ENCODE results near the gene SKI.

SKI gene

DNA sequence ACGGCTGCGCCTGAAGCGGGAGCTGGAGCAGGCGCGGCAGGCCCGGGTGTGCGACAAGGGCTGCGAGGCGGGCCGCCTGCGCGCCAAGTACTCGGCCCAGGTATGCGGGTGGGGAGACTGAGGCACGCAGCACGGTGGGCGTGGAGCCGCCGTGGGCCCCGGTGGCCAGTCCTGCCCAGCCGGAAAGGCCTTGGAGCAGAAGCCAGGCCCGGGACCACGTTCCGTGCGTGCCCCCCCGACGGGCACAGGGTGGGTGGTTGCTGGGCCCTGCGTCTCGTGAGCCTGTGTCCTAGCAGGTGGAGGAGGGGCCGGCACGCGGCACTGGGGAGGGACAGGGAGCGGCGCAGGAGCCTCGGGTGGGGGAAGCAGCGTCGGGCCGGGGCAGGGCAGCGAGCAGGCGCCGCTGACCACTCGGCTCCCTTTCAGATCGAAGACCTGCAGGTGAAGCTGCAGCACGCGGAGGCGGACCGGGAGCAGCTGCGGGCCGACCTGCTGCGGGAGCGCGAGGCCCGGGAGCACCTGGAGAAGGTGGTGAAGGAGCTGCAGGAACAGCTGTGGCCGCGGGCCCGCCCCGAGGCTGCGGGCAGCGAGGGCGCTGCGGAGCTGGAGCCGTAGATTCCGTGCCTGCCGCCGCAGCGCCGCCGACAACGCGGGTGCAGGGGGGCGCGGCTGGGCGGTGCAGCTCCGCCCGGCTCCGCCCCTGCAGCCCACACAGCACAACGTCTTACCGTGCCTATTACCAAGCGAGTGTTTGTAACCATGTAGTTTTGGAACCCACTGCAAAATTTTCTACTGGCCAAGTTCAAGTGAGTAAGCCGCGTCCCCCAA lies 78.2 kb downstream of the SKI start:
- no peak for DNase-seq (ENCODE audit: low read depth)

DNA sequence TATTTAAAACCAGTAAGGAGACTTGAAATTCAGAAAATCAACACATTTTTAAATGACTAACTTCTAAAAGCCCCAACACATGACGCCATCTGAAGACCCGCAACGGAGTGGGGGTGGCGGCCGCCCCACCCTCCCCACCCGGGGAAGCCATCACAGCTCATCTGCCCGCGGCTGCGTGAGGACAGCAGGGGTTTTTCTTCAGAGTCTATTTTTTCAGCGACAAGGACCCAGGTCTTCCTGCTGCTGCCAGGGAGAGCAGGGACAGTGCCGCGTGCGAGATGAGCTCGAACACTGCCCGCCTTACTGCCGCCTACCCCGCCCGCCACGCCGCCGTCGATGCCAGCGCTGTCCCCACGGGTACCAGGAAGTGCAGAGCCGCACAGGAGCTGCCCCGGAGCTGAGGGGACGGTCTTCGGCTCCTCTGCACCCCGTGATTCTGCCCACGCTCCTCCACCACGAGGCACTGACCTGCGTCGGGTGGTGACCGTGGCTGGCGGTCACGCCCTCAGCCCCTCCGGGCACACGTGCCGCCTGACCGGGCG lies 79.0 kb downstream of the SKI start:
- DNase-seq (ENCODE audit: low read depth): no peak

DNA sequence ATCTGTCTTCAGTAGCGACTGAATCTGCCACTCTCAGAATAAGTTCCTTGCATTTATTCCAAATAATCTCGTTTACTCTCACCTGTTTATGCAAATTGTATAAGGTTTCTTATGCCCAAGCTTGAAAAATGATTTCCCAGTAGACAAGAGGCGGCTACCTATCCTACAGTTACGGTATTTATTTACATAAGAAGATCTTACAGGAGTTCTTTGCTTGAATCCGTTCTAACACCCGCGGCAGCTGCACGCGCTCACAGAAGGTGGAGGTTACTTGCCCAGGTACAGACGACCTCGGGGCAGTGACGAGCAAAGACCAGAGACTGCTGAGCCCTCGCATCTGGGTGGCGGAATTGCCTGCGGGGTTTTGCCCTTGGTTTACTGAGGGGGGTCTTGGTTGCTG lies 79.9 kb downstream of the SKI start:
- DNase-seq (ENCODE audit: low read depth): no peak

DNA sequence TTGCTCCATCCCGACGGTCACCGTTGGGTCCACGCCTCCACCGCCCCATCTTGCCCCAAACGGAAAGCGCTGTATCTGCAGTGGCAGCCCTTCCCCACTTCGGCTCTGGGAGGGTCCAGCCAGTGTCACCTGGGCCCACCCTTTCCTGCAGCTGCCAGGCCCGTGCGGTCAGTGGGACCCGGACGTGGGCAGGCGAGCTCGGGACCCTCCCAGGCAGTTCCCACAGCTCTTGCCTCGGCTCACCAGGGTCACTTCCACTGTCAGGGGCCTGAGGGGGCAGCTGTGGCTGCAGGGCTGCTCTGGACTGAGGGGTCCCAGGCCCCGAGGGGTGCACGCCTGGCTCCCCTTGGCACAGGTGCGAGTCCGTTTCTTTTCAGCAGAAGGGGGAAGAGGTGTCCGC lies 80.7 kb downstream of the SKI start:
- DNase-seq (ENCODE audit: low read depth): no peak

DNA sequence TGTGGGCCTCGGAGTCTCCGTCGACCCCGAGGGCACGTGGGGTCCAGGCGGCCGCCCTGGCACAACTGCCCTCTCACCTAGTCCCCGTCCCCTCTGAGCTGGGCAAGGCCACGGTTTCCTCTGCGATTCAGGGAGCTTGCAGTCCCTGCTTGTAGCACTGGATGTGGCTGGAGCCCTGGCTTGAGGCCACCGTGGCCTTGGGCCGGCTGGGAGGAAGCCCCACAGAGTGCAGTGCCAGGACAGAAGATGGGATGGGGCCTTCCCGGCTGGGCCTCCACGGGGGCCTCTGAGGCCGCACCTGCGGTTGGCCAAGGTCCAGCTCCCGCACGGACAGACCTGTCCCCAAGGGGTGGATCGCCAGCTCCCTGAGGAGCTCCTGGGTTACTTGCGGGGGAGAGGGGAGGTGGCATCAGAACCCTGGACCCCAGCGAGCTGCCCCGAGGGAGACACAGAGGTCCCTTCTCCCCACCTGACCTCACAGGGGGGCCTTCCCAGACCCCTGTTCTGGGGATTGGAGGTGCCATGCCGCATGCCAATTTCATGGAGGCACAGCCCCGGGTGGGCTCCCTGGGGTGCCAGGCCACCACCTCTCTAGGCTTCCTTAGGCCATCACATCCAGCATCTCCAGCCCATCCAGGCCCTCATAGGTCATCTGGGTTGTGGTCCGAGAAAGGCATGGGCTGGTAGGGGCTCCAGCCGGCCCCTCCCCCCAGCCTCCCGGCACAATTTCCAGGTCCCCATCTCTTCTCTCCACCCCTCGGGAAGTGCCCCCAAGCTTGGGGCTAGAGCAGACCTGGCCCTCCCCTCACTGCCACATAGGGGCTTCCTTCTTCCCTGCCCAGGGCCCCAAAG lies 82.4 kb downstream of the SKI start:
- no peak for DNase-seq (ENCODE audit: low read depth)

DNA sequence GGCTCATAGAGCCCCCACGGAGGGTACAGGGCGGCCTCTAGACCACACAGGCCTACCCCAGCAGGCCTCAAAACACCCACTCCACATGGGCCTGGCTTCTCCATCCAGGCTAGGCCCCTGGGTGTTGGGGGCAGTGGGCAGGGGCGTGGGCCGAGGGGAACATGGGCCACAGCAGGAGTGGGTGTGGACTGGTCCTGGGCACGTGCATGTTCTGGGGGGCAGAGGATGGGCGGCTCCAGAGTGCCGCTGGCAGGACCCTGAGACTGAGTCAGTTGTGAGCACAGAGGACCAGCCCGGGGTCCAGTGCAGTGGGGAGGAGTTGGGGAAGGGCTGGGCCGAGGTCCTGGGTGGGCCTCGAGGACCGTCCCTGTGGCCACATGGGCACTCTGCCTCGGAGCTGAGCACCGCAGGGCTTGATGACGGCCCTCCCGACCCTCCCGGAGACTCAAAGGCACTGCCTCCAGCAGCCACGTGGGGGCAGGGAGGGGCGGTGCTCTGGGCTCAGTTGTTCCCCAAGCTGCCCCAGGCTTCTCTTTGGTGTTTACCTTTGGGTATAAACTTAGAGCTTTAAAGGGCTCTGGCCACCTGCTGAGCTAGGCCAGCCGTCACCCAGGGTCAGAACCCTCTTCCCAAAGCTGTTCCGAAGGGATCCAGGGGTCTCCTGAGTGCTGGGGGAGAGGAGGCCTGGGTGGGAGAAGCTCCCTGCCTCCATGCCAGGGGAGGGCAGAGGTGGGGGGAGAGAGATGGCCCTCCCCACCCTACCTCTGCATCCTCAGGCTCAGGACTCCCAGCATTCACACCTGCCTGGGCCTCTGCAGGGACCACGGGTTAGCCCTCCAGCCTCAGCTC lies 83.3 kb downstream of the SKI start:
- peak; percentile 35 for DNase-seq (ENCODE audit: low read depth)

DNA sequence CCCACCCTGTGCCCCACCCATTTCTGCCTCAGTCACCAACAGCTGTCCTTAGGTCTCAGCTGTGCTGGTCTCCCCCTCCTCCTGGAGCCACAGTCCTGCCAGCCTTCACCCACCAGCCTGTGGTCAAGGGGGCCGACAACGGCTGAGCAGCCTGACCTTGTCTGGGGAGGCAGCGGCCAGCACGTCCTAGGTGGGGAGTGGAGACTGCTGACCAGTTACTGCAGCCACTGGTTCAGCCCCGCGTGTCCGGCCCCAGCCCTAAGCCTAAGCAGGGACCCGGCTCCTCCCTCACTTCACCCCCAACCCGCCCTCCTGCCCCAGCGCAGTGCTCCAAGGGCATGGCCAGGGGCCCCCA lies 84.0 kb downstream of the SKI start:
- no peak for DNase-seq (ENCODE audit: low read depth)

DNA sequence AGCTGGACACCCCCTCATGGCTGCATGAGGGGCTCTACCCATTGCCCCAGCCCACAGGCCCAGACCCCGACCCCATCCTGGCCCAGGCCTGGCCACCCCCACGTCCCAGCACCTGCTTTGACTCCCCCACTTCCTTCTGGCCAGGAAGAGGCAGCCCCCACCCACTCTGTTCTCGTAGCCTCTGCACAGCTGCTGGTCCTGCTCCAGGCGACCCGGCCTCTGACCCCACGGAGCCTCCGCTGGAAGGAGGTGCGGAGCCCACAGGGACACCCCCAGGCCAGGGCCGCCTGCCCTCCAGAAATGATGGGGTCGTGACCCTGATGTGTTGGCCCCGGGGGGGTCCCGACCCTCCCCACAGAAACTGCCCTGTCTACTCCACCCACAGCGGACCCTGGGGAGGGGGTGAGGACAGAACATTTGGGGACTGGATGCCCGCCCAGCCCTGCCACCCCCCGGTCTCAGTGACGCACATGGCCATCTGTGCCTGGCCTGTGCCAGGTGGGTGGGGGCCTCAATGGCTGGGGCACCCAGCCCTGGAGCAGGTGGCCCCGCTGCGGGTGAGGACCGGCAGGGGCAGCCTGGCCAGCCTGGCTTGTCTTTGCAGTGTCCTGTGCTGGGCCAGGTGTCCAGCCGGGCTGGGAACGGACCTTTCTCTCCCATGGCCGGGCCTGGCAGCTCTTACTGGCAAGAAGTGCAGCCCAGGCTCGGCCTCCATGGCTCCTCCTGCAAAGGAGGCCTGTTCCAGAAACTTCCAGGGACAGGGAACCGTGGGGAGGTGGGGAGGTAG lies 84.6 kb downstream of the SKI start:
- no peak for DNase-seq (ENCODE audit: low read depth)

DNA sequence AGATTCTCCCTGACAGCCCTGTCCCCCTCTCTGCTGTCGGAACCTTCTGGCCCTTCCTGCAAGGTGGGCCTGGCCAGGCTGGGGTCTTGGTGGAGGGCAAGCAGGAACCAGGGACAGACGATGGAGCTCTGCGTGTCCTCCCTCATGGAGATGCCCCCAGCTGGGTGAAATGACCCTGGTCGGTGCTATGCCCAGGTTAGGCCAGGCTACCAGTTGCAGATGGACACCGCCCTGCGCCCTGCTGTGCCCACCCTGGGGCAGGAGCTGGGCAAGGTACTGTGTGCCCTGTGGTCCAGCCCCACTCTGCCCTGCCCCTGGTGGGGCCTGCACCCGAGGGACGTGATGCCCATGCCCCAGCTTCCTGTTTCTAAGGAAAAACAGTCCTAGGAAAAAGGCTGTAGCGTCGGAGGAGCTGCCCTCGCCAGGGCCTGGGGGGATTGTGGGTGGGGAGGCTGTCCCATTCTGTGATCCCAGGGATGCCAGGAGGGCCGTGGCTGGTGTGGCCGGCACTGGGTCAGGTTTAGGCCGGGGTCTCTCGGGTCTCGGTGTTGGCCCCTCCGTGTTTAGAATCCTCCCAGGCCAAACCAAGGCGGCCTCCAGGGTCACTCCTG lies 85.6 kb downstream of the SKI start:
- DNase-seq (ENCODE audit: low read depth): no peak

DNA sequence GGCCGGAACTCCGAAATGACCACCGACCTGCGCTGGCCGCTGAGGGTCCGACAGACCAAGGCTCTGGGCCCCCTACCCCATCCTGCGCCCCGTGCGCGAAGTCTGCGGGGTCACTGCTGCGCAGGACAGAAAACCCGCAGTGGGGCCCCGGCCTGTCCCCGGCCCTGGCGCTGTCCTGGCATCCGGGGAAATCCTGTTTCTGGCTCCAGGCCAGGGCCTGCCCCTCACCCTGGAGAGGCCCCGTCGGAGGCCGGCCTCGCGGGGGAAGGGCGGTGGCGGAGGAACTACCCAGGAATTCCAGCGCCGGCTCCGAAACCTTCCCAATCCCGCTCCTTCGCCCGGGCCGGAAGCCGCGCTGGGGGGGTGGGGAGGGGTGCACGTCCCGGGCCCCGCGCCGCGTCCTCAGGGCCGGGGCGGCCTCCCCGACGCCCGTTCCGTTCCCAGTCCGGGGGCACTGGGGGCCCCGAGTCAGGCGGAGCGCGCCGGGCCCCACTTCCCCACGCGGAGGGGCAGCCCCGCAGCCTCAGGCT lies 86.2 kb downstream of the SKI start:
- no peak for DNase-seq (ENCODE audit: low read depth)

DNA sequence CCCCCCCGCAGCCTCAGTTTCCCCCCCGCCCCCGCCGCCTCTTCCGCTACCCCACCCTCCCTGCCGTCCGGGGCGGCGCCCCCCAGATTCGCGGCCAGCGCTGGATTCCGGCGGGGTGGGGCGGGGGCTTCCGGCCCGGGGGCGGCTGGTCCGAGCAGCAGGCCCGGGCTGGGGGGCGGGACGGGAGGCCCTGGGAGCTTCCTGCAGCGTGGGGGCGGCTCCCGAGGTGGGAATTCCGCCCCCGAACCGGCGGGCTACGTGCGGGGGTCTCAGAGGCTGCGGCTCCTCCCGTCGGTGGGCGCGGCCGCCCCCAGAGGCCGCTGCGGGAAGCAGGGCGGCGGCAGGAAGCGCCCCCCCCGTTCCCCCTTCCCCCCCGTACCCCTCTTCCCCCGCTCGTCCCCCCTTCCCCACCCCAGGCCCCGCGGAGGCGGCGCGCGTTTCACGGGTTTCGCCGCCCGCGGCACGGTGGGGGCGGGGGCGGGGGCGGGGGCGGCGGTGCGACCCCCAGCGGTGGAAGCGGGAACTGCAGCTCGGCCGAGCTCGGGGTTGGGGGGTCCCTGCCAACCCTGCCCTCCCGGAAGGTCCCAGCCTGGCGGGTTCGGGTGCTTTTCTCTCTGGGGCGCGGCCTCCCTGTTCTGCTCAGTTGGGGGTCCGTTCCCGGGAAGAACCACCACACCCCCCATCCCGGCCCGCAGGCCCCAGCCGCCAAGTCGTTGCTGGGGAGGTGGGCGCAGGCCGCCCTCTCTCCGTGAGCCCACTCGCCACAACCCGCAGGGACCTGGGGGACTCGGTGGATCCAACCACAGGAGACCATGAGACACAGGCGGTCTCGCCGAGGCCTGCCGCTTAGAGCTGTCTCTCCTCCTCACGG lies 86.9 kb downstream of the SKI start:
- DNase-seq (ENCODE audit: low read depth): peak; percentile 31

DNA sequence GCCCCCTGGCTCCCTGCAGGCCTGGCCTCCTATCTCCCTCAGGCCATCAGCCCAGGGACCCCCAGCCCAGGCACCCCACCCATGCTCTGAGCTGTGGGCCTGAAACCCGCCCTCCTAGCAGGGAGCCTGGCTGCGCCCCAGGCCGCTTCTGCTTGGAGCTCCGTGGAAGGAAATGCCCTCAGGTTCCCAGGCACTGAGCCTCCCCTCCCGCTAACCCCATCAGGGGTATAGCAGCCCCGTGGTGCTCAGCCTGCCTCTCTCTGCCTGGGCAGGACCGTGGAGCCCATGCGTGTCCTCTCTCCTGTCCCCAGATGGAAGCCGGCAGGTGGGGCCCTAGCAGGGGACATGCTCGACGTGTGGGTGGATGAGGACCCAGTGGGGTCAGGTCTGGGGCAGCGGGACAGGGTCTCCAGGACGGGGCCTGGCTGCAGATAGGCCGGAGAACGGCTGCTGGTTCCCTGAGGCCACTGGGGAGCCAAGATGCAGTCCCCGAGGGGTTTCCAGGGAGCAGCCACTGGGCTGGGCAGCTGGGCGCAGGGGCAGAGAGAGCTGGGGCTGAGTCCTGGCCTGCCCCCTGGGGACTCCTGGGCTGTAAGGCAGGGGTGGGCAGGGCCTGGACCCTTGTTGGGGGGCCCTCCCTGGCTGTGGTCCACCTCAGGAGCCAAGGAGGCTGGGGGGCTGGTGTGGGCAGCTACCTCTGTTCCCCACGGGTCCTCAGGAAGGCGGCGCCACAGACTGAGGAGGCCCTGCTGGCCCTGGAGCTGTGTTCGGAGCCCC lies 87.7 kb downstream of the SKI start:
- DNase-seq (ENCODE audit: low read depth): no peak

DNA sequence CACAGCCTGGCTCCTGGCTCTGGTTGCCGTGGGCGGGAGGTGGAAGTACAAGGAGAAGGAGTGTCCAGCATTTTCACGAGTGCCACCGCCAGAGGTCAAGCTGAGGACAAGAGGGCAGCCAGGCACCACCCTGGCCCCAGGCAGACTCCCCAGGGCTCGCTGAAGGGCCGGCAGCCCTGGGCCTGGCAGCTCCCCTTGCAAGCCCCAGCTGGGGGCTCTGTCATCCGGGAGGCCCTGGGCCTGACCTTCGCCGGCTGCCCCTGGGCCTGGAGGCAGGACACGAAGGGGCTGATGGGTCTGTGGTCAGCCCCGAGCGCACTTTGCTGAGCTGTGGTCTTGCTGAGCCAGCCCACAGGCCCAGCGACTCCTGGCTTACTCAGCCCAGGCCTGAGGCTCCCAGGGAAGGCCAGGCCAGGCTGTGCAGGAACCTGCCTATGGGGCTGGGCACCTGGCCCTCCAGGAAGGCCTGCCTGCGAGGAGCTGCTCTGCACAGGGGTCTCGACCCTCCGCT lies 88.4 kb downstream of the SKI start:
- no peak for DNase-seq (ENCODE audit: low read depth)

DNA sequence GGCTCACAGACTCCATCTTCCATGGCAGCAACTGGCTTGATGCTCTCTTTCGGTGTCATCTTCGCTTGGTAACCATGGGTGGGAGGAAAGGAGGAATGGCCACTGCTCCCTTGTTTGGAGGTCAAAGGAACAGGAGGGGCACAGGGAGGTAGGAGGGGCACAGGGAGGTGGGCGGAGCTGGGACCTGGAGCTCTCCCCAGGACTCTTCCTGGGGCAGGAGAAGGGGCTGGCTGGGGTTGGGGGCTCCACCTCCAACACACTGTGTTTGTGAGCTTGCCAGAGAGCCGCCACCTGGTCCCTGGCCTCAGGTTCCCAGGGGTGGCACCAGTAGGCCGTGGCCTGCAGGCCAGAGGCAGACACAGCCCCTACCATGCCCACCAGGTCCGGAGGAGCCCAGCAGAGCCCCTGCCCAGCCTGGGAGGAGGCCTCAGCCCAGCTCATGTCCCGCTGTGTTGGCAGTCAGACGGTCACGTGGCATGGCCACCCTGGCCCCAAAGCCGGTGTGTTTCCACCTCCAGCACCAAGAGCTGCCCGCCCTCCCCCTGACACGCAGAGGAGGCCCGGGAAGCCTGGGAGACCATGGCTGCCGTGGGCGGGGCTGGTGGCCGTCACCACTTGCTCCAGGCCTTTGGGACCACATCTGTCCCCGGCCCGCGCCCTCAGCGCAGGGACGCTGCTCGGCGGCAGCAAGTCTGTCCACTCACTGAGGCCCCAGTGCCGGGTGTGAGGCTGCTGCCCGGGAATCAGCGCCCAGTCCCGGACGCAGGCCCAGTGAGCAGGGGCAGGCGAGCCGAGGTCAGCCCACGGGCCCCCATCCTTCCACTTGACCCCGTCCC lies 89.3 kb downstream of the SKI start:
- DNase-seq (ENCODE audit: low read depth): no peak

DNA sequence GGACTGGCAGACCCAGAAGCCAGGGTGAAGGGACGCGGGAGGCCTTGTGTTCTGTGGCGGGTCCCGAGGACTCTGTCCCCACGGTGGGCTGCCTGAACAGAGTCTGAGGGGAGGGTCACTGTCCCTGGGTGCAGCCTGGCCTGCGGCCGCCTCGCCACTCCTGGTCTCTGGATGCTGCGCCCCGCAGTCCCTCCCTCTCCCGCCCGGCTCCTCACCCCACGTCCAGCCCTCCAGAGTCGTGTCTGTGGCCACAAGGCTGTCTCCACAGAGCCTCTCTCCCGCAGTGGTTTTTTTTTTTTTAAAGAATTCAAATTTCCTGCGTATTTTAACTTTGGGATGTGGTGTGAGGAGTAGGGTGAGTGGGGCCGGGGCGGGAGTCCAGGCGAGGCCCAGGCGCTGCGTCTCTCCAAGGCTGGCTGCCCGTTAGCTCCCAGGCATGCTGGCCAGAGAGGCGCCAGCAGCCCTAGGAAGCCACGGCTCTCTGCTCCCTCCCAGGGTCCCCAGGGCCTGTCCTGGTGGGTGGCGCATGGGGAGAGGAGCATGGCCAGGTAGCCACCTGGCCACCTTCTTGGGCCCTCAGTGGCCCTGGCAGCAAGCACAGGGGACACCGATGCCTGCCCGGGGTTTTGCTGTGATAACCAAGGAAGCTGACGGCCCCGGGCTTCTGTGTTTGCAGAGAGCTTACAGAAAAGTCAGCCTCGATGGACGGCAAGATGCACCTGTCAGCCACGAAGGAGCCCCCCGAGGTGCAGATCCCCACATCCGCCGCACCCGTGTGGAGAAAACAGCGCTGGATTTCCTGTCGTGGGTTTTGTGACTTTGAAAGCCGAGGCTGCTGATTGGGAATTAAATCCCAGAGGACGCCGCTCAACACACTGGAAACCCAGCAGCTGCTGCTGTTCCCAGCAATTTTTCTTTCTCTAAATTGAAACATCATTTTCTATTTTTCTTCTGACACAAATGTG lies 90.5 kb downstream of the SKI start:
- DNase-seq (ENCODE audit: low read depth): no peak

DNA sequence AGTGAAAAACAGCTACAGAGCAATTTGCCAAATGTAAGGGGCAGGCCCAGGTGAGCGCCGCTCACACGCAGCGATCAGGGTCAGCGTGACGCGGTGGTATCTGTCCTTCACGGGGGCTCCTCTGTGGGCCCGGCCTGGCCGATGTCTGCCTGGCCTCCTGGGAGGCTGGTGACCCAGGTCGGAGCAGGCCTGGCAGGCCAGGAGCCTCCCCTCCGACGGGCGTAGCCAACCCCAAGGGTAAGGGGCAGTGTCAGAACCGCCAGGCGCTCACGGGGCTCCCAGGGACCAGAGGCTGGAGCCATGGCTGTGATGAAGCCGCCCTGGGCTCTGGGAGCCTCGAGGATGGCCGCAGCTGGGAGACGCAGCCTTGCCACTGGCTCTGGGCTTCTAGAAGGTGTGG lies 91.2 kb downstream of the SKI start:
- DNase-seq (ENCODE audit: low read depth): no peak

DNA sequence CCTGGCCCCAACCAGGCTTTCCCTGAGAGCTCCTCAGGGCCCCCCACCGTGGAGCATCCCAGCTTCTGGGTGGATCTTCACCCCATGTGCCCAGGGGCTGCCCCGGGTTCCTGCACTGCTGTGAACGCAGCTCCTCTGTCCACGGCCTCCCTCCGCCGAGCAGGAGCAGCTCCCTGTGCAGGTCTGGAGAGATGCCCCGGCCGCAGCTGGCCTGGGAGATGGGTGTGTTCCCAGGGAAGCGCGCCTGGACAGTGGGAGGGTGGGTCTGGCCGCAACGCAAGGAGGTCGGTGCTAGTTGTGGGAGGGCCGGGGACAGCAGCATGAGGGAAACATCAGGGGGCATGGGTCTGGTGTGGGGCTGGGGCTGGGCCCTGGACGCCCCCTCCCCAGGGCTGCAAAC lies 91.9 kb downstream of the SKI start:
- DNase-seq (ENCODE audit: low read depth): no peak
